Stimulated activated CD4-positive, alpha-beta T cell treated with anti-CD3 and anti-CD28 coated beads, Interleukin-4, amount 100 ng/mL, for 24 hours (primary cell): ENCODE data around the gene RASL12.
"Not testable (repeated sequence)": the region's sequence is repeated elsewhere in the genome, so short reads cannot be mapped to it uniquely, and the experiment has no call there.

Experiments used
- DNase-seq: peaks from one replicate; pipeline ENCODE4 v3.0.0-alpha.2; 2020

Gene RASL12

GRCh38 chr15:65091946-65092770, 24.4 kb upstream of the RASL12 start:
- DNase-seq: no peak

- DNase-seq: no peak
These were observed 21.5 kb upstream of the RASL12 start for GRCh38 chr15:65089206-65089824.

- no peak for DNase-seq
These were observed 20.8 kb upstream of the RASL12 start for GRCh38 chr15:65088643-65089021.

GRCh38 chr15:65087873-65088642, 20.3 kb upstream of the RASL12 start:
- no peak for DNase-seq

GRCh38 chr15:65087411-65087810, 19.6 kb upstream of the RASL12 start:
- no peak for DNase-seq

GRCh38 chr15:65086680-65087111, 18.9 kb upstream of the RASL12 start:
- DNase-seq: no peak

- no peak for DNase-seq
These were observed 18.3 kb upstream of the RASL12 start for GRCh38 chr15:65085990-65086679.

GRCh38 chr15:65085207-65085753, 17.5 kb upstream of the RASL12 start:
- no peak for DNase-seq

GRCh38 chr15:65084500-65085206, 16.9 kb upstream of the RASL12 start:
- no peak for DNase-seq

- no peak for DNase-seq
These were observed 15.5 kb upstream of the RASL12 start for GRCh38 chr15:65083262-65083701.

GRCh38 chr15:65082303-65082953, 14.6 kb upstream of the RASL12 start:
- DNase-seq: no peak

- peak; percentile 39 for DNase-seq
These were observed 14.0 kb upstream of the RASL12 start for GRCh38 chr15:65081758-65082157.

GRCh38 chr15:65081270-65081669, 13.5 kb upstream of the RASL12 start:
- no peak for DNase-seq

- no peak for DNase-seq
These were observed 11.8 kb upstream of the RASL12 start for GRCh38 chr15:65079580-65079979.

- peak; percentile 48 for DNase-seq
These were observed 10.2 kb upstream of the RASL12 start for GRCh38 chr15:65077981-65078352.

- DNase-seq: no peak
These were observed 9.6 kb upstream of the RASL12 start for GRCh38 chr15:65077291-65077980.

GRCh38 chr15:65076486-65077290, 8.9 kb upstream of the RASL12 start, which contains the start of gene KBTBD13:
KBTBD13 (plus strand) TSS chr15:65076746; CDS start chr15:65076816, 70 bp downstream.
- DNase-seq: no peak

GRCh38 chr15:65075607-65076395, 8.0 kb upstream of the RASL12 start:
- DNase-seq: not testable (repeated sequence)

- DNase-seq: not testable (repeated sequence)
These were observed 7.2 kb upstream of the RASL12 start for GRCh38 chr15:65074946-65075345.
